ENCODE data around the gene TRPV5.

GRCh38 chr7:142896151-142896550, 37.4 kb downstream of the TRPV5 start:
- no peak for TF ChIP-seq CTCF (conservative IDR thresholded peaks at IDR 0.05 in 1 of 2, IDR thresholded peaks at IDR 0.05 in 1 of 2; ENCODE audit: low read depth in 1 of 2, low read length in 2 of 2)
- no peak for TF ChIP-seq EZH2 (IDR thresholded peaks at IDR 0.05; ENCODE audit: low read length, missing control alignments)

All from fibroblast of lung (primary cell).